VCaP (cell line): ENCODE measurements around the gene TMEM191C.

Experiments
- H3K27ac ChIP-seq: fragments of 450-650 bp; 2 replicates; pipeline ENCODE4 v1.5.1; 2017
- TF ChIP-seq, protein P1 (sequence below): fragments of 450-650 bp; conservative IDR thresholded peaks from 2 replicates; pipeline ENCODE4 v1.5.1; 2017; ENCODE audit warnings: mild to moderate bottlenecking, moderate library complexity

Gene TMEM191C

DNA sequence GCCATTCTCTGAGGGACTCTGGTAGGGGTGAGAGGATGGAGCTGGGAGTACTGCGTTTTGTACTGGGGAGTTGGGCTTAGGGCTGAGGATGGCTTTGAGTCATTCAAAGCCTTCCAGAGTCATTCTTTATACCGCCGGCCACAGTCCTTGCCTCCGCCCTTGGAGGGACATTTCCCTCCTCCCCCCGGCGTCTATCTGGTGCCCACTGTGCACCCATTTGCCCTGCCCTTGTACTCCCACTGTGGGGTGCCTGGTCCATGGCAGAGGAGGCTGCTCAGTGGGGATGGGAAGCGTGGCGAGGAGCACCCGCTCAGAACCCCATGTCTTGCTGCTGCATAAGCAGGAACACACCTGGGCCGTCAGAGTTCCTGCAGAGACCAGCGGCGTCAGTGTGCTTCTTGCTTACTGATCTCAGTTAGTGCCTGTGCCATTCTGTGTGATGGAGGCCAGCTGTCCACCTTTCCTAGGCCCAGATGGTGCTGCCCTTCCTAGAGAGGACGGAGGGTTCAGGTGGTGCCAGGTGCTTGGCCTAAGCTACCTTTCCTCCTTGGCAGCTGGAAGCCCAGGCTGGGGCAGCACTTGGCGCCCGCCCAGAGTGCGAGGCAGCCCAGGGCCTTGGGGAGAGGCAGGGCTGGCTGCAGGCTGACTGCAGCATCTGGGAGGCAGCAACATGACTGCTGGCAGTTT is 23.3 kb upstream of the TMEM191C start:
- no peak overlapping the region for H3K27ac ChIP-seq

DNA sequence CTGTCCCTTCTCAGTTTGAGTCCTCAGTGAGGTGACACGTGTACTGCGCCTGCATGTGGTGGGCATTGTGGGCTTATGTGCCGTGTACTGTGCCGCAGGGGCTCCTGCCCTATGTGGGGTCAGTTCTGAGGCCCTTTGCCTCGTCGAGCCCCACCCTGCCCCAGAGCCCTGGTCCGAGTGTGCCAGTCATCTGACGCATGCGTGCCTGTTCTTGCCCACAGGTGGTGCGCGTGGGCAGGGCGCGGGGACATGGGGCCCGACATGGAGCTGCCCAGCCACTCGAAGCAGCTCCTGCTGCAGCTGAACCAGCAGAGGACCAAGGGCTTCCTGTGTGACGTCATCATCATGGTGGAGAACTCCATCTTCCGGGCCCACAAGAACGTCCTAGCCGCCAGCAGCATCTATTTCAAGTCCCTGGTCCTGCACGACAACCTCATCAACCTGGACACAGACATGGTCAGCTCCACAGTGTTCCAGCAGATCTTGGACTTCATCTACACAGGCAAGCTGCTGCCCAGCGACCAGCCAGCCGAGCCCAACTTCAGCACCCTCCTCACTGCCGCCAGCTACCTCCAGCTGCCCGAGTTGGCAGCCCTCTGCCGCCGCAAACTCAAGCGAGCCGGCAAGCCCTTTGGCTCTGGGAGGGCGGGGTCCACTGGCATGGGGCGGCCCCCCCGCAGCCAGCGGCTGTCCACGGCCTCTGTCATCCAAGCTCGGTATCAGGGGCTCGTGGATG is 22.3 kb upstream of the TMEM191C start:
- no peak overlapping the region for H3K27ac ChIP-seq
- TF ChIP-seq, protein P1, sequence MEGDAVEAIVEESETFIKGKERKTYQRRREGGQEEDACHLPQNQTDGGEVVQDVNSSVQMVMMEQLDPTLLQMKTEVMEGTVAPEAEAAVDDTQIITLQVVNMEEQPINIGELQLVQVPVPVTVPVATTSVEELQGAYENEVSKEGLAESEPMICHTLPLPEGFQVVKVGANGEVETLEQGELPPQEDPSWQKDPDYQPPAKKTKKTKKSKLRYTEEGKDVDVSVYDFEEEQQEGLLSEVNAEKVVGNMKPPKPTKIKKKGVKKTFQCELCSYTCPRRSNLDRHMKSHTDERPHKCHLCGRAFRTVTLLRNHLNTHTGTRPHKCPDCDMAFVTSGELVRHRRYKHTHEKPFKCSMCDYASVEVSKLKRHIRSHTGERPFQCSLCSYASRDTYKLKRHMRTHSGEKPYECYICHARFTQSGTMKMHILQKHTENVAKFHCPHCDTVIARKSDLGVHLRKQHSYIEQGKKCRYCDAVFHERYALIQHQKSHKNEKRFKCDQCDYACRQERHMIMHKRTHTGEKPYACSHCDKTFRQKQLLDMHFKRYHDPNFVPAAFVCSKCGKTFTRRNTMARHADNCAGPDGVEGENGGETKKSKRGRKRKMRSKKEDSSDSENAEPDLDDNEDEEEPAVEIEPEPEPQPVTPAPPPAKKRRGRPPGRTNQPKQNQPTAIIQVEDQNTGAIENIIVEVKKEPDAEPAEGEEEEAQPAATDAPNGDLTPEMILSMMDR, result no peak

More for the DNA sequence above, 23.3 kb upstream of the TMEM191C start:
- TF ChIP-seq, protein P1, result no peak

DNA sequence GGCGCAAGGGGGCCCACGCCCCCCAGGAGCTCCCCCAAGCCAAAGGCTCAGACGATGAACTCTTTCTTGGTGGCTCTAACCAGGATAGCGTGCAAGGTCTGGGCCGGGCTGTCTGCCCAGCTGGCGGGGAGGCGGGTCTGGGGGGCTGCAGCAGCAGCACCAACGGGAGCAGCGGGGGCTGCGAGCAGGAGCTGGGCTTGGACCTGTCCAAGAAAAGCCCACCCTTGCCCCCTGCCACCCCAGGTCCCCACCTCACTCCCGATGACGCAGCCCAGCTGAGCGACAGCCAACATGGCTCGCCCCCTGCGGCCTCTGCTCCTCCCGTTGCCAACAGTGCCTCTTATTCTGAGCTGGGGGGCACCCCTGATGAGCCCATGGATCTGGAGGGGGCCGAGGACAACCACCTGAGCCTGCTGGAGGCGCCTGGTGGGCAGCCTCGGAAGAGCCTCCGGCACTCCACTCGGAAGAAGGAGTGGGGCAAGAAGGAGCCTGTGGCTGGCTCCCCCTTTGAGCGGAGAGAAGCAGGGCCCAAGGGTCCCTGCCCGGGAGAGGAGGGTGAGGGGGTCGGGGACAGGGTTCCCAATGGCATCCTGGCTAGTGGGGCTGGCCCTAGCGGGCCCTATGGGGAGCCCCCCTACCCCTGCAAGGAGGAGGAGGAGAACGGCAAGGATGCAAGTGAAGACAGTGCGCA is 21.6 kb upstream of the TMEM191C start:
- TF ChIP-seq, protein P1, result no peak
- no peak overlapping the region for H3K27ac ChIP-seq

DNA sequence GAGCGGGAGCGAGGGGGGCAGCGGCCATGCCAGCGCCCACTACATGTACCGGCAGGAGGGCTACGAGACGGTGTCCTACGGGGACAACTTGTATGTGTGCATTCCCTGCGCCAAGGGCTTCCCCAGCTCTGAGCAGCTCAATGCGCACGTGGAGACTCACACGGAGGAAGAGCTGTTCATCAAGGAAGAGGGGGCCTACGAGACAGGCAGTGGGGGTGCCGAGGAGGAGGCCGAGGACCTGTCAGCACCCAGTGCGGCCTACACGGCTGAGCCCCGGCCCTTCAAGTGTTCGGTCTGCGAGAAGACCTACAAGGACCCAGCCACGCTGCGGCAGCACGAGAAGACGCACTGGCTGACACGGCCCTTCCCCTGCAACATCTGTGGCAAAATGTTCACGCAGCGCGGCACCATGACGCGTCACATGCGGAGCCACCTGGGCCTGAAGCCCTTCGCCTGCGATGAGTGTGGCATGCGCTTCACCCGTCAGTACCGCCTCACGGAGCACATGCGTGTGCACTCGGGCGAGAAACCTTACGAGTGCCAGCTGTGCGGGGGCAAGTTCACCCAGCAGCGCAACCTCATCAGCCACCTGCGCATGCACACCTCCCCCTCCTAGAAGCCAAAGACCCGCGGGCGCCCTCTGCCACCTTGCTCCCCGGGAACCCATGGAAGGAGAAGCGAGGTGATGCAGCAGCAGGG is 20.9 kb upstream of the TMEM191C start:
- no peak overlapping the region for H3K27ac ChIP-seq
- TF ChIP-seq, protein P1, result no peak

DNA sequence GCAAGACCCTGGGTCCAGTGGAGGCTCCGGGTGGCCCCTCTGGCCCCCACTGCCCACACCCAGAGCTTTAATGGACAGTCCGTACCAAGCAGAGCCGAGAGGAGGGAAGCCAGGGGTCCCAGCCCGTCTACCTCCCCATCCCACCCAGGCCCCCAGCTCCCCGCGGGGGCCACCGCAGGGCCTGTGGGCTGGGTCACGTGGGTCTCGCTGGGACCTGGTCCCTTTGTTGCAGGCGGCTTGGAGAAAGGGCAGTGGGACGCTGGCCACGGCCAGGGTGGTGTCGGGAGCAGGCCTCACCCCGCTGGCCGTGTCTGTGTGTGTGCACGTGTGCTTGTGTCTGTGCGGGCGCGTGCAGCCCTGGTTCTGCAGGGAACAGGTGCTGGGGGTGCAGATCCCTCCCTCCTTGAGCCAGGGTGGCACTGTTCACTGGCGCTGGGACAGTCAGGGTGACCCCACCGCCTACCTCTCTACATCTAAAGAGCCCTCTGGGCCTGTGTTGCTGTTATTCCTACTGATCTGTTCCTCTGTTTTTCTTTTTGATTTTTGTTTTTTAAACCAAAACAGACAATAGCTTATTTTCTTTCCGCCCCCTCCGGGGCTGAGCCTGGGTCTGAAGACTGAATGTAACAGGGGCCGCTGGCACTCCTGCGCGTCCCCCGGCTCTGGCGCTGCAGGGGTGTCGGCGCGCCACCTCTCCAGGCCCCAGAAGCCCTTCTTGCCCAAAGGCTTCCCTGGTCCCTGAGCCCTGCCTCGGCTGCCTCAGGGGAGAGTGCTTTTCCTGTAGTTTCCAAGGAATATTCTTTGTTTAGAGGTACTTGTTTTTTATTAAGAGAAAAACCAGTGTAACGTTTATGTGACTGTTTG is 20.1 kb upstream of the TMEM191C start:
- no peak overlapping the region for H3K27ac ChIP-seq
- TF ChIP-seq, protein P1, result no peak

DNA sequence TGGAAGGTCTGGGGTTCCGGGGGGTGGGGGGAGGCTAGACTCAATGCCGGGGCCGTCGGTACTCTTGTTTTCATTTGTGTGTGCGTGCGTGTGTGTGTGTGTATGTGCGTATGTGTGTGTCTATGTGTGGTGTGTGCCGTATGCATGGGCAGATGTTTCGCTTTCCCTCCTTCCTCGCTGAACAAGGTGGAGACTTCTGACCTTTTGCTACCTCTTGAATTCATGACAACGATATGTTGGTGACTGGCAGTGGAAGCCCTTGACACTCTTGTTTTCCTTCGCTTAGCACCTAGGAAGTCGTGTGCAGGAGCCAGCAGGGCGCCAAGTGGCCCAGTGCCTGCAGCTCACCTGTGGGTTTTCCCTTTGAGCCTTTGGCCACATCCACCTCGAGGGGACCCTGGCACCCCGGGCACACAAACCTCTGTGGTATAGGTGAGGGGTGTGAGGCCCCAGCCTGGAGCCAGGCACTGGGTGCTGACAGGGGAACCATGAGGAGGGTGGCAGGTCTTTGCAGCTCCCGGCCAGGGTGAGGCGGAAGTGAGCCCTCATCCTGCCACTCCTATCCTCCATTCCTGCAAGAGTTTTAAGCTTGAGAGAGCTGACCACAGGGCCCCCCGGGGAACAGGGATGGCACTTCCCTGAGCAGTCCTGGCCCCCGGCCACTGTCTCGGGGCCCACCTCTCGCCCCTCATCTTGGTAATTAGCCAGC is 19.3 kb upstream of the TMEM191C start:
- TF ChIP-seq, protein P1, result 0 out of 2 replicates have a peak, but pooled peaks have one; percentile 9
- H3K27ac ChIP-seq, result no peak overlapping the region
